Measurements from ENCODE around the gene SPRING1.

- TF ChIP-seq POLR2A (IDR thresholded peaks at IDR 0.05): no peak
- TF ChIP-seq CTCF (IDR thresholded peaks at IDR 0.05): no peak
Observed at GRCh38 chr12:116749884-116750283, 12.0 kb upstream of the SPRING1 start.

Data from transverse colon (tissue), 3 donors.